GM12878 (cell line): ENCODE data around the gene ANKRD40CL. TPM values are rescaled to one million over a fixed set of nuclear protein-coding genes. Genes with fewer than 3 reads are reported as not detected.

Experiments used
- ATAC-seq: fragments of 200-7000 bp; cut with Tn5 transposase; 3 replicates; pipeline ENCODE4 v1.9.1; 2020; ENCODE audit warnings: mild to moderate bottlenecking, moderate library complexity
- BruUV-seq: library from RNA; stranded (reverse); fragments of 400-500 nt; replicated peaks from 2 replicates; lab custom pipeline; 2021; lab: Mats Ljungman, UMichigan
- CTCF ChIA-PET: fragments of 300-600 bp; sonication (Branson Sonifier 250); formaldehyde crosslinking; extraction: SDS; loops from one replicate; lab custom pipeline; 2021; ENCODE audit warnings: inconsistent platforms; lab: Yijun Ruan, JAX
- POLR2A ChIA-PET: fragments of 350-600 bp; formaldehyde crosslinking; extraction: SDS; loops from one replicate; lab custom pipeline; 2021; ENCODE audit warnings: inconsistent platforms; lab: Charles Lee
- RAD21 ChIA-PET: fragments of 300-600 bp; sonication (Branson Sonifier 250); formaldehyde crosslinking; loops from one replicate; lab custom pipeline; 2023; ENCODE audit warnings: antibody characterized with exemption; ENCODE audit not compliant: unreplicated experiment; lab: Charles Lee
- SMC1A ChIA-PET: fragments of 300-600 bp; sonication (Branson Sonifier 250); formaldehyde crosslinking; loops from one replicate; lab custom pipeline; 2023; ENCODE audit not compliant: unreplicated experiment, uncharacterized antibody; lab: Charles Lee
- DNase-seq: peaks from one replicate; pipeline ENCODE4 v3.0.0-alpha.2; 2011; ENCODE audit warnings: low read depth, low spot score
- FAIRE-seq: peaks from 3 replicates; lab custom pipeline; 2011; peaks lifted over from hg19 to GRCh38; lab: Jason Lieb, UNC
- H2AFZ ChIP-seq: 2 replicates; pipeline ENCODE4 v1.6.0; 2011; ENCODE audit warnings: low read depth, low read length, control low read depth; ENCODE audit not compliant: control insufficient read depth
- H3K27ac ChIP-seq: 2 replicates; pipeline ENCODE4 v1.5.1; 2011; ENCODE audit warnings: control low read depth; ENCODE audit not compliant: control insufficient read depth, insufficient read depth
- H3K27me3 ChIP-seq, 2 experiments: replicated peaks in 1 of 2; 2 replicates each; pipeline versions ENCODE4 v1.6.0 to v1.6.1; 2011; ENCODE audit warnings: low read length in 1 of 2; ENCODE audit not compliant: control insufficient read depth in 2 of 2, insufficient read depth in 2 of 2
- H3K36me3 ChIP-seq, 2 experiments: 2 replicates each; pipeline ENCODE4 v1.5.1; 2011; ENCODE audit warnings: low read length in 1 of 2; ENCODE audit not compliant: control insufficient read depth in 2 of 2, insufficient read depth in 2 of 2
- H3K4me1 ChIP-seq: 2 replicates; pipeline ENCODE4 v1.6.1; 2011; ENCODE audit warnings: mild to moderate bottlenecking, low read length, moderate library complexity, mixed read lengths; ENCODE audit not compliant: control insufficient read depth, insufficient read depth
- H3K4me2 ChIP-seq: 2 replicates; pipeline ENCODE4 v1.6.0; 2011; ENCODE audit warnings: control low read depth; ENCODE audit not compliant: control insufficient read depth, insufficient read depth
- H3K4me3 ChIP-seq: fragments of 200-600 bp; sonication (generic); 2 replicates; pipeline ENCODE4 v1.5.1; 2016
- H3K79me2 ChIP-seq: 2 replicates; pipeline ENCODE4 v1.6.0; 2011; ENCODE audit warnings: low read length; ENCODE audit not compliant: control insufficient read depth, insufficient read depth
- H3K9ac ChIP-seq: 2 replicates; pipeline ENCODE4 v1.8.0; 2011; ENCODE audit warnings: low read length, control low read depth, mixed read lengths; ENCODE audit not compliant: control insufficient read depth, insufficient read depth
- H3K9me3 ChIP-seq: replicated peaks from 3 replicates; pipeline ENCODE4 v1.5.1; 2011; ENCODE audit warnings: mild to moderate bottlenecking, low read length; ENCODE audit not compliant: control insufficient read depth, insufficient read depth
- H4K20me1 ChIP-seq: 2 replicates; pipeline ENCODE4 v1.6.0; 2011; ENCODE audit not compliant: control insufficient read depth, insufficient read depth
- BACH1 ChIP-seq: fragments of 450-650 bp; IDR thresholded peaks from 2 replicates; pipeline ENCODE4 v1.6.1; 2017; ENCODE audit warnings: mild to moderate bottlenecking, borderline replicate concordance
- CEBPB ChIP-seq, 2 experiments: fragments of 150-350 bp in 1 of 2; IDR thresholded peaks; 2 replicates each; pipeline ENCODE4 v1.6.1; 2012 to 2014; ENCODE audit warnings: low read depth in 2 of 2, low read length in 2 of 2, borderline replicate concordance in 1 of 2, inconsistent platforms in 1 of 2
- DPF2 ChIP-seq: fragments of 450-650 bp; IDR thresholded peaks from 2 replicates; pipeline ENCODE4 v1.6.1; 2017; ENCODE audit warnings: mild to moderate bottlenecking
- GATAD2B ChIP-seq: fragments of 450-650 bp; conservative IDR thresholded peaks from 2 replicates; pipeline ENCODE4 v1.6.1; 2017; ENCODE audit warnings: low read depth, mild to moderate bottlenecking, moderate library complexity
- NR2C1 ChIP-seq: fragments of 450-650 bp; IDR thresholded peaks from 2 replicates; pipeline ENCODE4 v1.6.1; 2017; ENCODE audit warnings: antibody characterized with exemption, mild to moderate bottlenecking, moderate library complexity
- RCOR1 ChIP-seq: conservative IDR thresholded peaks from 2 replicates; pipeline ENCODE4 v1.6.1; 2012; ENCODE audit warnings: low read depth, low read length, improper control_type of control experiment
- SP1 ChIP-seq: IDR thresholded peaks from one replicate; pipeline ENCODE4 v1.6.1; 2011; ENCODE audit warnings: low read depth, low read length
- ZBTB11 ChIP-seq: fragments of 450-650 bp; formaldehyde crosslinking; IDR thresholded peaks from 2 replicates; pipeline ENCODE4 v1.5.0; 2022; ENCODE audit warnings: mild to moderate bottlenecking, missing genetic modification characterization
- ZSCAN29 ChIP-seq: fragments of 450-650 bp; IDR thresholded peaks from 2 replicates; pipeline ENCODE4 v1.6.1; 2017; ENCODE audit warnings: mild to moderate bottlenecking, moderate library complexity
- WGBS: methylation state at CpG from one replicate; pipeline ENCODE4 v1.1.6; 2016; ENCODE audit warnings: low lambda C conversion rate; ENCODE audit not compliant: insufficient replicate concordance, insufficient coverage; ENCODE audit errors: missing lambda C conversion rate; 5-methylcytosine and 5-hydroxymethylcytosine counted together
- in situ Hi-C: fragments of 300-500 bp; cut with MboI; formaldehyde crosslinking; loops from 9 replicates; pipeline ENCODE4 v1.14.3; 2018; ENCODE audit warnings: mixed read lengths
- intact Hi-C: fragments of 100-400 bp; cut with micrococcal nuclease; formaldehyde crosslinking; loops from one replicate; pipeline ENCODE4 v1.14.2; 2022; ENCODE audit not compliant: unreplicated experiment
- polyA plus RNA-seq, 11 experiments: library from polyadenylated mRNA; depleted of rRNA in 4 of 11; unstranded in 6 of 11; stranded (reverse) in 5 of 11; fragments of >200 nt; fragmentation: Nextera tagmentation in 4 of 11; fragmentation: Illumina TruSeq in 1 of 11; extraction: Ambion mirVana in 4 of 11; extraction: Trizol in 1 of 11; gene quantifications; 1 replicate in 1 of 11; 2 replicates in 10 of 11; pipeline versions ENCODE4 v1.2.1 to v1.2.3, GENCODE V29; 2011 to 2016; ENCODE audit warnings: inconsistent platforms in 2 of 11, missing spikeins in 2 of 11, low read depth in 1 of 11
- total RNA-seq, 4 experiments: library from RNA; depleted of rRNA in 3 of 4; stranded (reverse); fragments of >200 nt in 3 of 4; fragmentation: Illumina TruSeq in 1 of 4; extraction: Trizol in 1 of 4; gene quantifications; 2 replicates each; pipeline versions ENCODE4 v1.2.1 to v1.2.3, GENCODE V29; 2013 to 2021
- TF ChIP-seq, protein P1 (sequence below): IDR thresholded peaks from 2 replicates; pipeline ENCODE4 v1.6.1; 2012; ENCODE audit warnings: improper control_type of control experiment, low read depth, low read length; ENCODE audit not compliant: insufficient replicate concordance
- TF ChIP-seq, protein P2 (sequence below): fragments of 450-650 bp; IDR thresholded peaks from 2 replicates; pipeline ENCODE4 v1.6.1; 2018; ENCODE audit warnings: borderline replicate concordance, mild to moderate bottlenecking; ENCODE audit not compliant: partially characterized antibody

The ANKRD40CL gene
- total and polyA plus RNA-seq, 10 of the 15 experiments (the other 5 are each of a cell fraction or from before 2014, with no cell fraction given): not detected

DNA sequence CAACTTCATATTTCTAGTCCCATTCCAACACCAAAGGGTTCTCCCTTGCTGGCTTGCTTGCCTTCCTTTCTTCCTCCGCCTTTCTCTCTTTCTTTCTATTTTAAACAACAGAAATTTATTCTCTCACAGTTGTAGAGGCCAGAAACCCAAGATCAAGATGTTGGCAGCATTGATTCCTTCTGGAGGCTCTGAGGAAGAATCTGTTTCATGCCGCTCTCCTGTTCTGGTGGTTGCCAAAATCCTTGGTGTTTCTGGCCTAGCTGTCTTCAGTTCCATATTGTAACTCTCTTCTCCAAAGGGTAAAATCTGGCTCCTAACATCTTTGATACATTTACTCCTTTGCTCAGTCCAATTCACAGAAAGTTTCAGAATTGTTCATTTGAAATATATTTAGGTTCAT, 3.0 kb upstream of the ANKRD40CL start:
- WGBS: 71% methylated on average over 2 of the region's 2 CpGs
- ChIA-PET POLR2A (interaction anchor here (0.5 kb wide), 1 partner anchor 122 kb away, joined by 3 read pairs; no protein-coding TSS in a partner anchor), CTCF (no interaction called here), SMC1A (no interaction called here), RAD21 (no interaction called here)
- H3K36me3 ChIP-seq: no peaks in the 10 kb centered on the region
- H3K4me2 ChIP-seq: no peak overlapping the region
- intact Hi-C loops (no loop called here), in situ Hi-C loops (no loop called here)
- BruUV-seq: no TSS peak
- no peak for FAIRE-seq
- H3K79me2 ChIP-seq: no peaks in the 10 kb centered on the region
- no peaks in the 10 kb centered on the region for H3K27me3 ChIP-seq
- no peak overlapping the region for H3K9ac ChIP-seq
- no peak overlapping the region for H2AFZ ChIP-seq
- ATAC-seq: no peak
- peaks cover 16% of the 10 kb centered on the region for H3K4me1 ChIP-seq
- H3K4me3 ChIP-seq: no peak overlapping the region
- no peak for DNase-seq
- no peak overlapping the region for H3K27ac ChIP-seq
- H3K9me3 ChIP-seq: no peaks in the 10 kb centered on the region
- no peaks in the 10 kb centered on the region for H4K20me1 ChIP-seq
- TF ChIP-seq BACH1 (no peak), GATAD2B (no peak), ZBTB11 (CRISPR knock-in tag) (no peak), CEBPB (IDR thresholded peaks at IDR 0.05; ENCODE audit: borderline replicate concordance in 1 of 2, low read depth in 2 of 2, low read length in 2 of 2) (no peak), NR2C1 (no peak), DPF2 (no peak), ZSCAN29 (no peak), SP1 (no peak), RCOR1 (no peak)
- TF ChIP-seq, protein P1, sequence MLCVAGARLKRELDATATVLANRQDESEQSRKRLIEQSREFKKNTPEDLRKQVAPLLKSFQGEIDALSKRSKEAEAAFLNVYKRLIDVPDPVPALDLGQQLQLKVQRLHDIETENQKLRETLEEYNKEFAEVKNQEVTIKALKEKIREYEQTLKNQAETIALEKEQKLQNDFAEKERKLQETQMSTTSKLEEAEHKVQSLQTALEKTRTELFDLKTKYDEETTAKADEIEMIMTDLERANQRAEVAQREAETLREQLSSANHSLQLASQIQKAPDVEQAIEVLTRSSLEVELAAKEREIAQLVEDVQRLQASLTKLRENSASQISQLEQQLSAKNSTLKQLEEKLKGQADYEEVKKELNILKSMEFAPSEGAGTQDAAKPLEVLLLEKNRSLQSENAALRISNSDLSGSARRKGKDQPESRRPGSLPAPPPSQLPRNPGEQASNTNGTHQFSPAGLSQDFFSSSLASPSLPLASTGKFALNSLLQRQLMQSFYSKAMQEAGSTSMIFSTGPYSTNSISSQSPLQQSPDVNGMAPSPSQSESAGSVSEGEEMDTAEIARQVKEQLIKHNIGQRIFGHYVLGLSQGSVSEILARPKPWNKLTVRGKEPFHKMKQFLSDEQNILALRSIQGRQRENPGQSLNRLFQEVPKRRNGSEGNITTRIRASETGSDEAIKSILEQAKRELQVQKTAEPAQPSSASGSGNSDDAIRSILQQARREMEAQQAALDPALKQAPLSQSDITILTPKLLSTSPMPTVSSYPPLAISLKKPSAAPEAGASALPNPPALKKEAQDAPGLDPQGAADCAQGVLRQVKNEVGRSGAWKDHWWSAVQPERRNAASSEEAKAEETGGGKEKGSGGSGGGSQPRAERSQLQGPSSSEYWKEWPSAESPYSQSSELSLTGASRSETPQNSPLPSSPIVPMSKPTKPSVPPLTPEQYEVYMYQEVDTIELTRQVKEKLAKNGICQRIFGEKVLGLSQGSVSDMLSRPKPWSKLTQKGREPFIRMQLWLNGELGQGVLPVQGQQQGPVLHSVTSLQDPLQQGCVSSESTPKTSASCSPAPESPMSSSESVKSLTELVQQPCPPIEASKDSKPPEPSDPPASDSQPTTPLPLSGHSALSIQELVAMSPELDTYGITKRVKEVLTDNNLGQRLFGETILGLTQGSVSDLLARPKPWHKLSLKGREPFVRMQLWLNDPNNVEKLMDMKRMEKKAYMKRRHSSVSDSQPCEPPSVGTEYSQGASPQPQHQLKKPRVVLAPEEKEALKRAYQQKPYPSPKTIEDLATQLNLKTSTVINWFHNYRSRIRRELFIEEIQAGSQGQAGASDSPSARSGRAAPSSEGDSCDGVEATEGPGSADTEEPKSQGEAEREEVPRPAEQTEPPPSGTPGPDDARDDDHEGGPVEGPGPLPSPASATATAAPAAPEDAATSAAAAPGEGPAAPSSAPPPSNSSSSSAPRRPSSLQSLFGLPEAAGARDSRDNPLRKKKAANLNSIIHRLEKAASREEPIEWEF: no peak
- TF ChIP-seq, protein P2, sequence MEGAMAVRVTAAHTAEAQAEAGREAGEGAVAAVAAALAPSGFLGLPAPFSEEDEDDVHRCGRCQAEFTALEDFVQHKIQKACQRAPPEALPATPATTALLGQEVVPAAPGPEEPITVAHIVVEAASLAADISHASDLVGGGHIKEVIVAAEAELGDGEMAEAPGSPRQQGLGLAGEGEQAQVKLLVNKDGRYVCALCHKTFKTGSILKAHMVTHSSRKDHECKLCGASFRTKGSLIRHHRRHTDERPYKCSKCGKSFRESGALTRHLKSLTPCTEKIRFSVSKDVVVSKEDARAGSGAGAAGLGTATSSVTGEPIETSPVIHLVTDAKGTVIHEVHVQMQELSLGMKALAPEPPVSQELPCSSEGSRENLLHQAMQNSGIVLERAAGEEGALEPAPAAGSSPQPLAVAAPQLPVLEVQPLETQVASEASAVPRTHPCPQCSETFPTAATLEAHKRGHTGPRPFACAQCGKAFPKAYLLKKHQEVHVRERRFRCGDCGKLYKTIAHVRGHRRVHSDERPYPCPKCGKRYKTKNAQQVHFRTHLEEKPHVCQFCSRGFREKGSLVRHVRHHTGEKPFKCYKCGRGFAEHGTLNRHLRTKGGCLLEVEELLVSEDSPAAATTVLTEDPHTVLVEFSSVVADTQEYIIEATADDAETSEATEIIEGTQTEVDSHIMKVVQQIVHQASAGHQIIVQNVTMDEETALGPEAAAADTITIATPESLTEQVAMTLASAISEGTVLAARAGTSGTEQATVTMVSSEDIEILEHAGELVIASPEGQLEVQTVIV: no peak
